SK-N-DZ (cell line): Measurements from ENCODE around the gene CLEC16A.

Experiments used
- DNase-seq: peaks from one replicate; pipeline ENCODE4 v3.0.0-alpha.2; 2015; ENCODE audit warnings: low spot score

The CLEC16A gene

GRCh38 chr16:11139326-11140097 lies 195.1 kb downstream of the CLEC16A start:
- DNase-seq = no peak

DNA sequence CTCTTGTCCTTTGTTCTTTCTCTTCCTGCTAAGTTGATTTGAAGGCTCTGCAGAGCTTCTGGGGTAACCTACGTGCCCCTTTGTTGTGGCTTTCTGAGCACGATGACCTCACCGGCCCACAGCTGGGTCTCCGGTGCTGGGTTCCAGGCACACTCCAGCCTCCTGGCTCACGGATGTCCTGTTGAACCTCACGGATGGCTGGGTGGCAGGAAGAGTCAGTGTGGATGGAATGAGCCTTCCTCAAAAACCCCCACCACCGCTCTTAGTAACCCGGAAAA lies 195.7 kb downstream of the CLEC16A start:
- no peak for DNase-seq

GRCh38 chr16:11140466-11140865 lies 196.1 kb downstream of the CLEC16A start:
- no peak for DNase-seq

GRCh38 chr16:11140867-11141266 lies 196.5 kb downstream of the CLEC16A start:
- no peak for DNase-seq

DNA sequence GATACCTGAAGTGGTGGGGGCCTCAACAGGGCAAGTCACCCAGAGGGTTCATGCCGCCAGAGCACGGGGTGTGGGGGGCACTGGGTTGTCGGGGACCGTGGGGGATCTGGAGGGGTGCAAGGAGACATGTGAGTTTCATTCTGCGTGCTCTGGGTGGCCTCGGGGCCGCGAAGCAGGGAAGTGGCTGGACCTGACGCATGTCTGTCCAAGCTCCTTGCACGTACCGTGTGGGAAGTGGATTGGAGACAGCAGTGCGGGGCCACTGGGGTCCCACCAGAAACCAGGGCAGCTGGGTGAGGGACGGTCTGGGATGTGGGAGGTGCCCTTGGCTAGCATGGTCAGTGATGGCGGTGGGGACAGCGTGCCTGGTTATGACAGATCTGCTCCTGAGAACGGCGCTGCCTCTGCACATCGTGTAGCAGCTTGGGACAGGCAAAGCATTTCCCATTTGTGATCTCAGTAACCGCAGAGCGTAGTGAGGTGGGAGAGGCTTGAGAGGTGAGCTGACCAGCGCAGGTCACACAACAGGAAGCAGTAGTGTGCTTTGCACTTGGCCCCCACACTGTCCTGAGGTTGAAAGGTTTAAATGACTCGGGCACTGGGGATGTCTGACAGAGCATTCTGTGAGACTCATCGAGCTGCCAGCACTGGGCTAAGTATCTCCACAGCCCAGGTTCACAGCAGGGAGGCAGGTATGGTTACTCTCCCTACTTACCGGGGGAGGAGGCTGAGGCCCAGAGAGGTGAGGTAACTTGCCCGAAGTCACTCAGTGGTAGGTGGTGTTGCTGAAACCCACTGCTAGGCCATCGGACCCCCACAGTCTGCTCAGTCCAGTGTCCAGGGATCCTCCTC lies 197.3 kb downstream of the CLEC16A start:
- DNase-seq = no peak

DNA sequence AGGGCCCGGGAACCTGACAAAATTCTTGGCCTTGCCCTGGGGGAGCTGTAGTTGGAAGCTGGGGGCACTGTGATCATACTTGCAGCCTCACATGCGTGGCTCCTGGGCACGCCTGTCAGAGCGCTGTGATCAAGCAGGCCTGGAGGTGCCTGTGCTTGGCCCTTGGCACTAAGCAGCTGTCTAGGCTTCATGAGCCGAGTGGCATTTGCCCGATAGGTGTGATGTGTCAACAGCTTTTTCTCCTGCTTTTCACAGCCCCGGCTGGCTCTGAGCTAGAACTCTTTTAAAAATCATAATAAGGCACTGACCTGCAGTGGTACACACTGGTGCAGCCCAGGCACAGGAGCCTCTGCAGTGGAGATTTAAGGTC lies 197.9 kb downstream of the CLEC16A start:
- DNase-seq = no peak

GRCh38 chr16:11142951-11143350 lies 198.6 kb downstream of the CLEC16A start:
- no peak for DNase-seq

DNA sequence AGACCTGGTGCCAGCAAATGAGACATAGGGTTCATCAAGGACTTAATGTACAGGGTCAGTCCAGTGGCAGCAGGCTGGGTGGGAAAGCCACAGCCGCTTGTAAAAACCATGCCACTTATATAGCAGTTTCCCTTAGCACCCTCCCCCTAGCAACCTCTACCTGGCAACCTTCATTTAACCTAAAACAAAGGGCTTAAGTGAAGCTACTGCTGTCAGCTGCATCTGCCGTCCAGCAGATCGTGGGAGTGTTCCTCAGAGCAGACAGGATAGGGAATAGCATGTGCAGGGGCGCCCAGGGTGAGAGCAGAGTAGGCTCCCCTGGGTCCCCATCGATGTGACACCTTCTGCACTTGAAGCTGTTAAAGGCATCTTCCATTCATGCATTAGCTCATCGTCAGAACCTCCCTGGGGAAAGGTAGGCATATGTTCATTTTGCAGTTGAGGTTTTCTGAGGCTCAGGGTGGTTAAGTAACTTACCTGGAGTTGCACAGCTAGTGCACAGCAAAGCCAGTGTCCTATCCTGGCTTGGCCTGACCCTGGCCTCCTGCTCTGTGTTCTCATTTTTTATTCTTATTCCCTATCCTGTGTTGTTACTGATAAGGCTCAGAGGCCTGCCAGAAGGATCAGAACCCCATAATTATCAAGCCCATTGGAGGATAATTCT lies 199.1 kb downstream of the CLEC16A start:
- no peak for DNase-seq

GRCh38 chr16:11144122-11144521 lies 199.8 kb downstream of the CLEC16A start:
- DNase-seq = no peak

DNA sequence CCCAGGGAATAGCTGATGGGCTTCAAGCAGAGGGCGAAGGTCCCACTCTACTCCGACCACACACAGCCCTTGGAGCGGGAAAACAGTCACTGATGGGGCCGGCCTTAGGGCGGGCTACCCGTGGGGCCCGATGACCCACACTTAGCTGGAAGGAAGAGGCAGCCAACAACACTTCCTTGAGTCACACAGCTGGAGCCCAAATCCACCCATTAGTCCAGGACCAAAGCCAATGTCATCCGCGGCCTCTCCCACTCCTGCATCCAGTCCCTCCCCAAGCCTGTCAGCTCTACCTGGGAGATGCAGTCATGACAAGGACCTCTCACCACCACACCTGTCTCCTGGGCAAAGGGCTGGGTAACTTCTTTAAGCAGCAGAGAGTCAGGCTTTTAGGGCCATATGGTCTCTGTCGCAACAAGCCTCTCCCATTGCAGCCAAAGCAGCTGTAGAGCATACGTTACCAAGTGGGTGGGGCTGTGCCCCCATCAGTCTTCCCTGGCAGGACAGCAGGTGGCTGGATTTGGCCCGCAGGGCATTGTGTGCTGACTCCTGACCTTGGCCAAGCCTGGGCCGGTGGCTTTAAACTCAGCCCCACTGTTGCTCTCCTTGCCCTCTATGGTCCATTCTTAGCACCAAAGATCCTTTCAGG lies 200.9 kb downstream of the CLEC16A start:
- DNase-seq = no peak

- DNase-seq = no peak
Observed at GRCh38 chr16:11145819-11146211, 201.5 kb downstream of the CLEC16A start.

- DNase-seq = no peak
Observed at GRCh38 chr16:11147033-11147753, 202.8 kb downstream of the CLEC16A start.

DNA sequence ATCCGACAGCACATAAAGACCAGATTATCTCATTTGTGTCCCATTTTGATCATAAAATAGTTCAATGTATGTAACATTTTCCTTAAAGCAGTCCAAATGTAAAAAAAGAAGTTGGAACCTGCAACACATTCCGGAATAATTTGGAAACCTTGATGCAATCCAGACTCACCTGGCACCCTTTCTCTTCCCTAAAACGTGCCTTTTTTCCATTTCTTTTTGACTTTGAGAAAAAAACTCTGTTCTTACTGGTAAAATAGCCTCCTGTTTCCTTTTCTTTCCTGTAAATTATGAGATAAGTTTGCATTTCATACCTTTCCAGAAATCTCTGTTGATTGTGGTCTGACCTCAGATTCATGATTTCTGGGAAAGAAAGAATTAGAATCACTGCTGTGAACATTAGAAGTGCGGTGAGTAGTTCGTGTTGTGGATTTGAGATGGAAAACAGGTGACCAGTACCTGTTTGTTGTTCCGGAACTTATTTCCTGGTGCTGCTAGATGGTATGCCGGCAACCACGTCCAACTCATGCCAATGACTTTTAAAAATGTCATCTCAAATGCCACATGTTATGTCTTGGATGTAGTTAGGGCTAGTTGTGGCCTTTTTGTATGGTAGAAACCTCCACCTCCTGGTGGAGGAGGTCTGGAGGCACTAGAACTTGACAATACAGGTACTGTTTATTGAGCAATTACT lies 203.5 kb downstream of the CLEC16A start:
- DNase-seq = no peak

DNA sequence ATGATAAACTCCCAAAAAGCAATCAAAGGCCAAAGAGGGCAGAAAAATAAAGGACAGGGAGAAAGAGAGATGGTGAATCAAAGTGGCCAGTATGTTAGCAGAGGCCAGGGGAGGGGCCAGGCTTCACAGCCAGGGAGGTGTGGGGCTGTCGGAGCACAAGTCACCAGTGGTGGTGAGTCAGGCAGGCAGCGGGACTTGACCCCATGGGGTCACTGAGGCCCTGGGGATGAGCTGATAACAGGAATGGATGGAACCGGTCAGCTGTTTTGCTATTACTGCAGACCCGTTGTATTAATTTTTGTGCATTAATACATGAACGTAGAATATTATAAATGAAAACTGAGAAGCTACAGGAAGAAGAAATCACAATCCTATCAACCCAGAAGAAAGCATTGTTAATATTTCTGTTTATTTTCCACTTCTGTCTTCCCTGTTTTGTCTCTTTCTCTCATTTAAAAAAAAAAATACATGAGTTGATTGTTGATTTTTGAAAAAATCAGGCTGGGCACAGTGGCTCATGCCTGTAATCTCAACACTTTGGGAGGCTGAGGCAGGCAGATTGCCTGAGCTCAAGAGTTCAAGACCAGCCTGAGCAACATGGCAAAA lies 204.8 kb downstream of the CLEC16A start:
- no peak for DNase-seq

GRCh38 chr16:11150190-11150589 lies 205.8 kb downstream of the CLEC16A start:
- DNase-seq = no peak

- DNase-seq = no peak
Observed at GRCh38 chr16:11151156-11151884, 207.0 kb downstream of the CLEC16A start.

GRCh38 chr16:11151885-11152629 lies 207.7 kb downstream of the CLEC16A start:
- DNase-seq = no peak

DNA sequence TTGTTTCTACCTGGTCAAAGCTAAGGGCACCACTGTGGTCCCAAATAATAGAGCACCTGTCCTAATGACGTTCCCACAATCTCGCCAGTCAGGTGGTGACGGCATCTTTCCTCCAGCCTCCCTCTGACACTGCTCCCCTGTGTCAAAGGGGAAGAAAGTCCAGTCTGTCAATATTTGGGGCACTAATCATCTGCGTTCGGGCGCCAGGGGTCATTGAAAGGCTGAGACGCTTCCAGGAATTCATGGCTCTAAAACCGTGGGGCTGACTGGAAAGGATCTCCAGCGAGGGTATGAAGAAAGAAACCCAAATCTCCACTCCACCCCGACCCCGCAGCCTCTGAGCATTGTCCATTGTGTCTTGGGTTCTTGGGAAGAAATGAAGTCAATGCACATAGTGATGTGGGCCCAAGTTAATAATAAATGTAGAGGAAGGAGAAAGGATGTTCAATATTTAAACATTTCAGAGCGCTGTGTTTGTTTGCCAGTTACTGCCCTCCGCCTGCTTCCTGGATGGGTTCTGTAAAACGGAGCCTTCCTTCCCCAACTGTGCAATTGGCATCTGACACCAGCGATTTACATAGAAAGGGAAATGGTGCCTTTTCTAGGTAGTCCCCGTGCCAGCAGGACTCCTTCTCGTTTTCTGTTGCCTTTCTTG lies 208.4 kb downstream of the CLEC16A start:
- DNase-seq = no peak
